GM18517 (cell line): ENCODE data around the gene STIP1.

Experiments used
- ATAC-seq: cut with Tn5 transposase; IDR thresholded peaks from one replicate; pipeline ENCODE4 v1.9.1; 2021; ENCODE audit warnings: mild to moderate bottlenecking, moderate library complexity; ENCODE audit not compliant: unreplicated experiment

Gene STIP1

GRCh38 chr11:64249563-64250414 lies 63.8 kb downstream of the STIP1 start:
- no peak for ATAC-seq

DNA sequence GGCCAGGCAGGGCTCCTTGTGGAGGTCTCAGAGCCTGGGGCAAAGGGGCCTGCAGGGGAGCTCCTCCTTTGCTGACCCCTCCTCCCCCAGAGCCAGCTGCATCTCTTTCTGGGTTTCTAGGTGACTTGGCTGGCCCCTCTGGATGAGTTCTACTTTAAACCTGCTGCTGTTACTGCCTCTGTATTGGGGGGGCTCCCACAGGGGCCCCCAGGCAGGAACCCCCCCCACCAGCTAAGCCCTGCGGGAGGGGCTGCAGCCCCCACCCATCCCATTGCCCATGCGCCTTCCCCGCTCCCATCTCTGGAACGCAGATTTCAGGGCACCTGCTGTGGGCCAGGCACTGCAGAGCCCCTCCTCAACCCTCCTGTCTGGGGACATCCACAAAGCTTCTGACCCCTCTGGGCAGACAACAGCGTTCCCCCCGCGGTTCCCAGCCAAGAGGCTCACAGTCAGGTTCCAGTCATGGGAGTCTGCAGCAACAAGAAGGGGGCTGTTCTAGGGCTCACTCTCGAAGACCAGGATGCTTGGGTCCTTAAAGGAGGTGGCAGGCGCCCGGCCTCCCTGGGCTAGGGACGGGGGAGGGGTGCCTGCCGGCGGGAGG lies 64.5 kb downstream of the STIP1 start:
- no peak for ATAC-seq

DNA sequence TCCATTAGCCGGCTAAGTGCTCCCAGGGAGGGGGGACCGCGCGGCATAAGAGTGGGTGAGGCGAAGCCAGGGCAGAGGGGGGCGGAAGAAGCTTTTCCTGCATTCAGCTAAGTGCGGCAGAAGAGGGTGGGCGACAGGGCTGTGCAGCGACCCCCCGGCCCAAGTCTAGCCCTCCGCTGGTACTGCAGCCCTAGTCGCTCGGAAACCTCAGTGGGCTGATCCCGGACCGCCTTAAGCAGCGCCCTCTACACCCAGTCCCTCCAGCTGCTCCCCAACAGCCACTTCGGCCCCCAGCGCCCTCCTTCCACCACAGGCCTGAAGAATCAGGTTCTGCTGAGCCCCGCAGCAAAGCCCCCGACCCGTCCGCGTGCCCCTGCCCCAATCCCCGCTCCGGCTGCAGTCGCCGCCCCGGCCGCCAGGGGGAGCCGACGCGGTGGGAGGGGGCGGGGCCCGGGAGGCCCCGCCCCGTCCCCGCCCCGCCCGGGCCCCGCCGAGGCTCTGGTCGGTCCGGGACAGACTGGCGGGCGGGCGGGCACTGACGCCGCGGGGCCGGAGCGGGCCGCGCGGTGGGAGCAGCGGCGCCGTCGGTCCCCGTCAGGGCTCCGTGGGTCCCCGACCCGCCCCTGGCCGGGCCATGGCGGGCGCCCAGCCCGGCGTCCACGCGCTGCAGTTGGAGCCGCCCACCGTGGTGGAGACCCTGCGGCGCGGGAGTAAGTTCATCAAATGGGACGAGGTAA lies 65.2 kb downstream of the STIP1 start, which contains the start of gene PLCB3:
PLCB3 (plus strand) TSS at position 515 of the 737 bp plus-strand sequence; CDS start at position 635, 120 bp downstream.
- ATAC-seq = no peak

GRCh38 chr11:64251753-64252002 lies 65.7 kb downstream of the STIP1 start:
- no peak for ATAC-seq

- ATAC-seq = no peak
Measured at GRCh38 chr11:64252003-64252872, 66.3 kb downstream of the STIP1 start.

GRCh38 chr11:64253043-64253442 lies 67.1 kb downstream of the STIP1 start:
- ATAC-seq = no peak

- no peak for ATAC-seq
Measured at GRCh38 chr11:64253481-64253880, 67.5 kb downstream of the STIP1 start.
